ENCODE measurements around the gene PISD.

PISD gene

DNA sequence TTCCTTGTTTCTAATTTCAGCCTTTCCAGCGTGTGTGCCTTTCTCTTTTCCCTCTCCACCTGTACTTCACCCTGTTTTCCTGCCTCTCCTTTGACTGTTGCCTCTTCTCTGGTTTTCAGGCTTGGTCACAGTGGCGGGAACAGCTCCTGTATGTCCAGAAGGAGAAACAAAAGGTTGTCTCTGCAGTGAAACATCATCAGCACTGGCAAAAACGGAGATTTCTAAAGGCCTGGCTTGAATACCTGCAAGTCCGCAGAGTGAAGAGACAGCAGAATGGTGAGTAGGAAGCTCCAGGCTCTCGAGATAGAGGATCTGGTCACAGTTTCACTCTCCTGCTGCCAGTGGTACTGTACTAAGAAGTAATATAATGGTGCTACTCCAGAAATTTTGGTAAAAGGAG, 89.1 kb downstream of the PISD start:
- DNase-seq (ENCODE audit: low read depth, low spot score), result no peak

DNA sequence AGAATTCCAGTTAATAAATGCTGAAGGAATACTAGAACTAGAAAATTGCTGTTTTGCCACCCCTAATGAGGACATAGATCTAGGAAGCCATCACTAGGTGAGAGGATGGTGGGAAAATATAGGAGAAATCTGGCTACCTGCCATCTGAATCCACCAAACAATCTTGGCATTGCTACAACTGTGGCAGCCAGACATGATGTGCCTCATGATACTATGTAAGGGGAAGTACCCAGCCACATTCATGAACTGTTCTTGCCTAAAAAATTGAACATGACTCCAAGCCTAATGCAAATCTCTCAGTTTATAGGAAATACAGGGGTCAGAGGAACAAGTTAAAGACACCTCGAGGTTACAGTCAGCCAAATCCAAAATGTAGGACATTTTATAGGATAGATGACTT, 92.9 kb downstream of the PISD start:
- DNase-seq (ENCODE audit: low read depth, low spot score), result no peak

Data from iPS DF 19.7 (cell line).